Thyroid gland (tissue), 4 donors: ENCODE results near the gene RPS2. TPM values are rescaled to one million over a fixed set of nuclear protein-coding genes. Genes with fewer than 3 reads are reported as not detected.

ENCODE experiments used
- DNase-seq, 2 donors: peaks; one replicate each; pipeline ENCODE4 v3.0.0-alpha.2; 2019
- H3K27ac ChIP-seq, 3 donors: fragments of 200-600 bp; sonication (generic); 1 replicate in 2 of 3; 2 replicates in 1 of 3; pipeline ENCODE4 v1.5.1; 2016 to 2019; ENCODE audit warnings: mild to moderate bottlenecking in 1 of 3, moderate library complexity in 1 of 3
- H3K27me3 ChIP-seq: fragments of 200-600 bp; sonication (generic); one replicate; pipeline ENCODE4 v1.5.1; 2019
- H3K36me3 ChIP-seq, 2 donors: fragments of 200-600 bp; sonication (generic); one replicate each; pipeline ENCODE4 v1.5.1; 2016 to 2019
- H3K4me1 ChIP-seq, 2 donors: fragments of 200-600 bp; sonication (generic); one replicate each; pipeline ENCODE4 v1.5.1; 2017 to 2019
- H3K4me3 ChIP-seq, 3 donors: fragments of 200-600 bp; sonication (generic); replicated peaks in 1 of 3; 1 replicate in 2 of 3; 2 replicates in 1 of 3; pipeline ENCODE4 v1.5.1; 2016; ENCODE audit warnings: mild to moderate bottlenecking in 1 of 3
- H3K9me3 ChIP-seq: fragments of 200-600 bp; sonication (generic); one replicate; pipeline ENCODE4 v1.5.1; 2017
- POLR2A ChIP-seq, 2 donors: fragments of 450-650 bp; IDR thresholded peaks; one replicate each; pipeline ENCODE4 v1.6.1; 2017; ENCODE audit warnings: antibody characterized with exemption in 2 of 2, mild to moderate bottlenecking in 2 of 2, moderate library complexity in 1 of 2
- WGBS, 2 donors: methylation state at CpG; one replicate each; pipeline ENCODE4 v1.1.5; 2017; 5-methylcytosine and 5-hydroxymethylcytosine counted together
- intact Hi-C: fragments of 100-400 bp; cut with DNase I; formaldehyde crosslinking; loops from one replicate; pipeline ENCODE4 v1.15.1; 2023
- total RNA-seq, 4 donors: library from RNA; depleted of rRNA; stranded (reverse); fragments of >200 nt; gene quantifications; one replicate each; pipeline ENCODE4 v1.2.3, GENCODE V29; 2016
- TF ChIP-seq, protein P1 (sequence below), 6 experiments: fragments of 200-600 bp in 3 of 6; fragments of 450-650 bp in 3 of 6; sonication (generic) in 3 of 6; IDR thresholded peaks; one replicate each; pipeline ENCODE4 v1.5.1; 2016 to 2019; ENCODE audit warnings: antibody characterized with exemption in 6 of 6, mild to moderate bottlenecking in 2 of 6, inconsistent platforms in 1 of 6, moderate library complexity in 1 of 6

RPS2 gene
- total RNA-seq, 4 donors from 2014 or later, result 976 to 2,244 (median 1,167) TPM

DNA sequence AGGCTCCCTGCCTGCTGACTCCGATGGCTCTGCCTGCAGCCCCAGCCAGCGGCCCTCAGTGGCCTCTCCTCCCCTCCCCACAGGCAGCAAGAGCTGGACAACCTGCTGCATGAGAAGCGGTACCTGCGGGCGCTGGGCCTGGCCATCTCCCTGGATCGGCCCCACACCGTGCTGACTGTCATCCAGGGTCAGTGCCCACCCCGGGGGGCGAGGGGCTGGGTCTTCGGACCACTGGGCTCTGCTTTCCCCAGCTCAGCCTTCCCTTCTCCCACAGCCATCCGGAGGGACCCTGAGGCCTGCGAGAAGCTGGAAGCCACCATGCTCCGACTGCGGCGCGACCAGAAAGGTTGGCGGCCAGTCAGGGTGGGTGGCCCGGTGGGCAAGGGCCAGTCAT, 13.2 kb upstream of the RPS2 start:
- peaks cover 13% of the 10 kb centered on the region for H3K27me3 ChIP-seq
- no peak overlapping the region for H3K4me3 ChIP-seq
- no peak for TF ChIP-seq POLR2A (IDR thresholded peaks at IDR 0.05)
- TF ChIP-seq, protein P1, sequence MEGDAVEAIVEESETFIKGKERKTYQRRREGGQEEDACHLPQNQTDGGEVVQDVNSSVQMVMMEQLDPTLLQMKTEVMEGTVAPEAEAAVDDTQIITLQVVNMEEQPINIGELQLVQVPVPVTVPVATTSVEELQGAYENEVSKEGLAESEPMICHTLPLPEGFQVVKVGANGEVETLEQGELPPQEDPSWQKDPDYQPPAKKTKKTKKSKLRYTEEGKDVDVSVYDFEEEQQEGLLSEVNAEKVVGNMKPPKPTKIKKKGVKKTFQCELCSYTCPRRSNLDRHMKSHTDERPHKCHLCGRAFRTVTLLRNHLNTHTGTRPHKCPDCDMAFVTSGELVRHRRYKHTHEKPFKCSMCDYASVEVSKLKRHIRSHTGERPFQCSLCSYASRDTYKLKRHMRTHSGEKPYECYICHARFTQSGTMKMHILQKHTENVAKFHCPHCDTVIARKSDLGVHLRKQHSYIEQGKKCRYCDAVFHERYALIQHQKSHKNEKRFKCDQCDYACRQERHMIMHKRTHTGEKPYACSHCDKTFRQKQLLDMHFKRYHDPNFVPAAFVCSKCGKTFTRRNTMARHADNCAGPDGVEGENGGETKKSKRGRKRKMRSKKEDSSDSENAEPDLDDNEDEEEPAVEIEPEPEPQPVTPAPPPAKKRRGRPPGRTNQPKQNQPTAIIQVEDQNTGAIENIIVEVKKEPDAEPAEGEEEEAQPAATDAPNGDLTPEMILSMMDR (IDR thresholded peaks at IDR 0.05), result no peak
- H3K36me3 ChIP-seq, result peaks cover 43 to 50% of the 10 kb centered on the region in 2 donors
- peaks cover 1 to 13% of the 10 kb centered on the region in 2 donors for H3K4me1 ChIP-seq
- H3K9me3 ChIP-seq, result no peaks in the 10 kb centered on the region
- intact Hi-C loops, result no loop called here
- WGBS, 2 donors, result 93 to 95% methylated on average over 10 to 13 of the region's 18 CpGs
- DNase-seq, result no peak
- no peak overlapping the region for H3K27ac ChIP-seq

DNA sequence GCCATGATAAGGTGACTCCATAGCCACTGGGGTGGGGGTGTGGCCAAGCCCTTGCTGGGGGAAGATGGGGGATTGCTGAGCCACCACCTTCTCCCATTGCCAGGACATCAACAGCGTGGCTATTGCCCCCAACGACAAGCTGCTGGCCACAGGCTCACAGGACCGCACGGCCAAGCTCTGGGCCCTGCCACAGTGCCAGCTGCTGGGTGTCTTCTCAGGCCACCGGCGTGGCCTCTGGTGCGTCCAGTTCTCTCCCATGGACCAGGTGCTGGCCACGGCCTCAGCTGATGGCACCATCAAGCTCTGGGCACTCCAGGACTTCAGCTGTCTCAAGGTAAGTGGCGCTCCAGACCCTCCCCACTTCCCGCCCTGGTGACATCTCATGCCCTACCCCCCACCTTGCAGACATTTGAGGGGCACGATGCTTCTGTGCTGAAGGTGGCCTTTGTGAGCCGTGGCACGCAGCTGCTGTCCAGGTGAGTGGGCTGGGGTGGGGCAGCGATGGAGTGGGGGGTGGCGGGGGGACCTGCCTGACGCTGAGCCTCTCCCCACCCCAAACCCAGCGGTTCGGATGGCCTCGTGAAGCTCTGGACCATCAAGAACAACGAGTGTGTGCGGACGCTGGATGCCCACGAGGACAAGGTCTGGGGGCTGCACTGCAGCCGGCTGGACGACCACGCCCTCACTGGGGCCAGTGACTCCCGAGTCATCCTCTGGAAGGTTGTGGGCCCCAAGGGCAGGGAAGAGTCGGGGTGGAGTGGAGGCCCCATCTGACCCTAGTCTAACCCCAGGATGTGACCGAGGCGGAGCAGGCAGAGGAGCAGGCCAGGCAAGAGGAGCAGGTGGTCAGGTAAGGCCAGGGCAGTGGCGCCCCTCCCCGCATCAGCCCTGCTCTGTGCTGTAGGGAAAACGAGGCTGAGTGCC, 12.6 kb upstream of the RPS2 start:
- intact Hi-C loops, result no loop called here
- TF ChIP-seq POLR2A (IDR thresholded peaks at IDR 0.05), result no peak
- TF ChIP-seq, protein P1 (IDR thresholded peaks at IDR 0.05), result no peak
- H3K36me3 ChIP-seq, result peaks cover 43 to 50% of the 10 kb centered on the region in 2 donors
- 92 to 99% methylated on average over 12 to 22 of the region's 33 CpGs for WGBS, 2 donors
- H3K27me3 ChIP-seq, result peaks cover 13% of the 10 kb centered on the region
- no peaks in the 10 kb centered on the region for H3K9me3 ChIP-seq
- H3K4me3 ChIP-seq, result no peak overlapping the region
- DNase-seq, result no peak
- peaks cover 5 to 18% of the 10 kb centered on the region in 2 donors for H3K4me1 ChIP-seq
- H3K27ac ChIP-seq, result no peak overlapping the region

GRCh38 chr16:1976216-1976520, 11.5 kb upstream of the RPS2 start:
- intact Hi-C loops, result no loop called here
- DNase-seq, result no peak
- Histone ChIP-seq H3K27ac (no peak overlapping the region), H3K27me3 (peaks cover 13% of the 10 kb centered on the region), H3K4me3 (no peak overlapping the region), H3K4me1 (peaks cover 8 to 21% of the 10 kb centered on the region in 2 donors), H3K9me3 (no peaks in the 10 kb centered on the region), H3K36me3 (peaks cover 43 to 50% of the 10 kb centered on the region in 2 donors)
- no peak for TF ChIP-seq POLR2A (IDR thresholded peaks at IDR 0.05)
- TF ChIP-seq, protein P1 (IDR thresholded peaks at IDR 0.05), result no peak
- 90 to 92% methylated on average over 2 to 5 of the region's 8 CpGs for WGBS, 2 donors

GRCh38 chr16:1975432-1976215, 11.0 kb upstream of the RPS2 start:
- no peaks in the 10 kb centered on the region for H3K9me3 ChIP-seq
- peaks cover 43 to 50% of the 10 kb centered on the region in 2 donors for H3K36me3 ChIP-seq
- TF ChIP-seq, protein P1 (IDR thresholded peaks at IDR 0.05), result no peak
- TF ChIP-seq POLR2A (IDR thresholded peaks at IDR 0.05), result no peak
- no peak for DNase-seq
- no peak overlapping the region for H3K27ac ChIP-seq
- intact Hi-C loops, result no loop called here
- H3K4me1 ChIP-seq, result peaks cover 12 to 26% of the 10 kb centered on the region in 2 donors
- WGBS, 2 donors, result 92 to 94% methylated on average over 26 to 28 of the region's 33 CpGs
- H3K27me3 ChIP-seq, result peaks cover 13% of the 10 kb centered on the region
- H3K4me3 ChIP-seq, result no peak overlapping the region
